GM13976 (cell line): ENCODE results near the gene STK11IP.

Source experiments
- DNase-seq: peaks from one replicate; pipeline ENCODE4 v3.0.0; 2012; ENCODE audit warnings: low spot score
- CTCF ChIP-seq: IDR thresholded peaks from 2 replicates; pipeline ENCODE4 v1.5.1; 2012; ENCODE audit warnings: borderline replicate concordance, mild to moderate bottlenecking; ENCODE audit not compliant: insufficient read depth; ENCODE audit errors: extremely low read depth, missing control alignments, control extremely low read depth
- in situ Hi-C: fragments of 300-500 bp; cut with MboI; formaldehyde crosslinking; loops from one replicate; pipeline ENCODE4 v1.12.0; 2022; ENCODE audit warnings: low sequenced_read_pairs, mixed read lengths, inconsistent platforms; ENCODE audit not compliant: unreplicated experiment

STK11IP gene

GRCh38 chr2:219656526-219656925 lies 58.9 kb downstream of the STK11IP start:
- no peak for DNase-seq
- in situ Hi-C loops, result no loop called here
- no peak for TF ChIP-seq CTCF

- in situ Hi-C loops, result no loop called here
- DNase-seq, result no peak
- TF ChIP-seq CTCF, result no peak
These were observed 60.7 kb downstream of the STK11IP start for GRCh38 chr2:219658196-219658846.

- TF ChIP-seq CTCF, result no peak
- in situ Hi-C loops, result no loop called here
- DNase-seq, result no peak
These were observed 61.2 kb downstream of the STK11IP start for GRCh38 chr2:219658874-219659273.

GRCh38 chr2:219661197-219661954 lies 63.7 kb downstream of the STK11IP start:
- no peak for TF ChIP-seq CTCF
- in situ Hi-C loops, result no loop called here
- no peak for DNase-seq

- no peak for DNase-seq
- in situ Hi-C loops, result no loop called here
- no peak for TF ChIP-seq CTCF
These were observed 64.3 kb downstream of the STK11IP start for GRCh38 chr2:219661955-219662395.

- no peak for DNase-seq
- no peak for TF ChIP-seq CTCF
- in situ Hi-C loops, result no loop called here
These were observed 64.9 kb downstream of the STK11IP start for GRCh38 chr2:219662566-219662965.
